GM19372 (cell line): ENCODE measurements around the gene PAQR9.

Source experiments
- ATAC-seq: cut with Tn5 transposase; IDR thresholded peaks from one replicate; pipeline ENCODE4 v1.9.1; 2021; ENCODE audit warnings: mild to moderate bottlenecking, low read depth, moderate library complexity; ENCODE audit not compliant: unreplicated experiment

PAQR9 gene

GRCh38 chr3:142952272-142953193, 10.9 kb downstream of the PAQR9 start:
- no peak for ATAC-seq

- no peak for ATAC-seq
These were observed 11.7 kb downstream of the PAQR9 start for GRCh38 chr3:142951794-142952193.

DNA sequence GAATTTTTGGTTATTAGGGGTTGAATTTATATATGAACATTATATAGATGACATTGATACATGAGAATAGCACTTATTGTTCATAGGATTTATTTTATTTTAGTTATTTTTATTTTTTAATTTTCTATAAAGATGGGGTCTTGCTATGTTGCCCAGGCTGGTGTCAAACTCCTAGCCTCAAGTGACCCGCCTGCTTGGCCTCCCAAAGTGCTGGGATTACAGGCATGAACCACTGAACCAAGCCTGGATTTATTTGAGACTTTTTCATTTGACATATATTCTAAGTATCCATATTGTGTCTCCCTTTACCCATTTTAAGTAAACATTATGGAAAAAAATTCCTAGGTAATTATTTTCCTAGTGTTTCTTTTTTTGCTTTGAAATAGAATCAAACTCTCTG, 12.5 kb downstream of the PAQR9 start:
- ATAC-seq = no peak

DNA sequence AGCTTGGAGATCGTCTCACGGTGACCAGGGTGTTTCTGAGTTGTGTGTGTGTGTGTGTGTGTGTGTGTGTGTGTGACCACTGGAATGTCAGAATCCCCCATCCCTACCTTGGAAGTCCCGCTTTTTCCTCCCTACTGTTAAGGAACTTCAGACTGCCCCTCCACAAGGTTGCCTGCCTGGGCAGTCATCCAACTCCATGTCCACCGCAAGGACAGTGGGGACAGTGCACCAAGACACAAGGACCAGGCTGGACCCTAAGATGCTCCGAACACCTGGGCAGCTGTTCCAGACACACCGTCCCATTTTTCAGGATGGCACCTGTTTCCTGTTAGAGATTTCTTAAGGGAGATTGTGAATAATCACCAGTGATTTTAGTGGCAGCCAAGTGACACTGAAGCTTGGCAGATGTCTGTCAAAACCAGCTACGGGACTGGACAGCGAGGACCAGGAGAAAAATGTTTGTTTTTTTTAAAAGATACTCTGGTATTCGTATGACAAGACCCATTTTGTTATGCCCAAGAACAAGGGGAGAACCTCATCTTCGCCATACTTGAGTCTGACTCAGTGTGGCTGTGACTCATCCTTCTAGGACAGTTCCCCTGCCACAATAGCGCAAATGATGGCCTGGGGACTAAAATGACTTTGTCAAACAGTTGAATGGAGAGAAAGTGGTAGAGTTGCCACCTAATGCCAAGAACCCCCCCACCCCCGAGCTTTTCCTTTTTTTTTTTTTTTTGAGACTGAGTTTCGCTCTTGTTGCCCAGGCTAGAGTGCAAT, 15.5 kb downstream of the PAQR9 start:
- no peak for ATAC-seq

- ATAC-seq = no peak
These were observed 16.1 kb downstream of the PAQR9 start for GRCh38 chr3:142947352-142947751.

DNA sequence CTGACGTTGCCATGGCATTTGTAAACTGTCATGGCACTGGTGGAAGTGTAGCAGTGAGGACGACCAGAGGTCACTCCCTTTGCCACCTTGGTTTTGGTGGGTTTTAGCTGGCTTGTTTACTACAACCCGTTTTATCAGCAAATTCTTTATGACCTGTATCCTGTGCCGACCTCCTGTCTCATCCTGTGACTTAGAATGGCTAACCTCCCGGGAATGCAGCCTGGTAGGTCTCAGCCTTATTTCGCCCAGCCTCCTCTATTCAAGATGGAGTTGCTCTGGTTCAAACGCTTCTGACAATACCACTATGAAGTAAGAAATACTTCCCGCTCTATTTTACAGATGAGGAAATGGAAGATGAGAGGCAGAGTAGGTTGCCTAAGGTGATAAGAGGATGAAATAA, 16.6 kb downstream of the PAQR9 start:
- ATAC-seq = no peak

- no peak for ATAC-seq
These were observed 18.5 kb downstream of the PAQR9 start for GRCh38 chr3:142945023-142945422.

- ATAC-seq = no peak
These were observed 19.1 kb downstream of the PAQR9 start for GRCh38 chr3:142944342-142944741.

DNA sequence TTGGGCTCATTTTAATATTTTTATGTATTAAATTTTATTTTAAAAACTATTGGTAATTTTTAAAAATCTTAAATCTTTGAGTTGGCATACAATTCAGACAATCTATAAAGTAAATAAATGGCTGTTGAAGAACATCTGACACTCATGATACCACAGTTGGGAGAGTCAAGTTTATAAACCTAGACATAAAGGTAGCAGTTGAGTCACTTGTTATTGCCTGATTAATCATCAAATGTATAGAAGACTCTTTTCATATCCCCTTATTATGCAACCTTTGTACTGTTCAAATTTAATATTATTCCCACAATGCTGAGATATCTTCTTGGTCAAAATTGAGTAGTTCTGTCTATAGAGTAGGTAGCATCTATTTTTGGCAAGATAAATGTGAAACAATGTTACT, 19.6 kb downstream of the PAQR9 start:
- ATAC-seq = no peak

GRCh38 chr3:142943349-142943748, 20.1 kb downstream of the PAQR9 start:
- no peak for ATAC-seq

- ATAC-seq = no peak
These were observed 21.9 kb downstream of the PAQR9 start for GRCh38 chr3:142941373-142942123.

DNA sequence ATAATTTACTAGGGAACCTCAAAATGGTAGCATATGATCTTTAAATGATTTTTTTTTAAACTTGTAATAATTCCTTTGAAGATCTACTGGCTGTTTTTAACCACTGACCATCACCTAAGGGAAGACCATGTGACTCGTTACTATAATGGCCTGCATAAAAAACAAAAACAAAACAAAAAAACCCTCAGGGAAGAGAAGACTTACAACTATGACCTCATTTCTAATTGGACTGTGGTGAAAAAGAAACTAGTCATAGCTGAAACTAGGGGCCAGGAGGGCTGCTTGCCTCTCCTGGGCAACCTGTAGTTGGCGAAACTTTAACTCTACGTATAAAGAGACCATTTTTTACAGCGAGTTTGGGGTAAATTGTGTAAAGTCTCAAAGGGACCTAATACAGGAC, 23.0 kb downstream of the PAQR9 start:
- ATAC-seq = no peak

DNA sequence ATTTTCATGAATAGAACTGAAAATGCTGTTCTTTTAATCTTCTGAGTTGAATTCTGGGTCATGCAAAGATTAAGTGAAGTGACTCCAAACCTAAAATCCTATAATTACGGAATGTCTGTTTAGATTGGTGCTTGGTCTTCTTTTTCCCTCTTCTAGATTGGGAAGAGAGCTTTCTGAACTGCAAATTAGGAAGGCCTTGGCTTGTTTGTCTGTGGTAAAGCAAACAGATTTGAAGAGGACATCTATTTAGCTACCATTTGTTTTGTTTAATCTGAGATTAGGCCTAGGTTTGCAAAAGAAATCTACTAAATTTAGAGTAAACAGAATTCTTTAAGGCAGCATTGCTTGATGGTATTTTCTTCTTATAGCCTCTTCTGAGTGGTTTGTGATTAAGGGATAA, 23.5 kb downstream of the PAQR9 start:
- no peak for ATAC-seq

GRCh38 chr3:142935963-142936362, 27.5 kb downstream of the PAQR9 start:
- no peak for ATAC-seq

GRCh38 chr3:142934887-142935269, 28.6 kb downstream of the PAQR9 start:
- no peak for ATAC-seq

DNA sequence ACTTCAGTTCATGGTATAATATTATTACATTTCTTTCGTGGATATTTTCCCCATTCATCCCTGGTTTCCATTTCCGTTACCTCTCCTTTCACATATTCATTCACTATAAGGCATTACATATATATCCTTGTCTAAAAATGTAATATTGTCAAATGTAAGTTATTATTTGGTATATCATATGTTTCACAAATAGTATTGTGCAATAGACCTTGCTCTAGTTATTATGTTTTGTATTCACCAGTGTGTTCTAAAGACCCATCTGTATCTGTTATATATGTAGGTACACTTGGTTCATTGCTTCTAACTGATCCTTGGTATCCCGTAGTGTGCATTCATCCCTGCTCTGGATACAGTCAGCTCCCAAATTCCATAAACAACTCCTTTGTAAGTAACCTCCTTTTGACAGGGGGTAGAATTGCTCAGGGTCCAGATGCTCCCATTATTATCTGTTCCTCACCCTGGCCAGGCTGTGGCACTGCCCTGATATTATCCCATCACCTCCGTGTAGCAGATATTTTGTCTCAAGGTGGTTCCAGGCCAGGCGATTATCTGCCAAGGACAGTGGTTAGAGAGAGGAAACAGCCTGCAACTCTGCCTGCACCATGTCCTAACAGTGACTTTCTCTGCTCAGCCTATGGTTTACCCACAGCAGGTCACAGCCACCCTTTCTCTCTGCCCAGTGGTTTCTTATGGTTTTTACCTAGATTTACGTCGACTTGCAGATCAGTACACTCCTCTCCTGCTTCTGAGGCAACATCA, 29.2 kb downstream of the PAQR9 start:
- no peak for ATAC-seq

GRCh38 chr3:142931222-142931621, 32.3 kb downstream of the PAQR9 start:
- ATAC-seq = peak; percentile 86

GRCh38 chr3:142930463-142930862, 33.0 kb downstream of the PAQR9 start:
- no peak for ATAC-seq

DNA sequence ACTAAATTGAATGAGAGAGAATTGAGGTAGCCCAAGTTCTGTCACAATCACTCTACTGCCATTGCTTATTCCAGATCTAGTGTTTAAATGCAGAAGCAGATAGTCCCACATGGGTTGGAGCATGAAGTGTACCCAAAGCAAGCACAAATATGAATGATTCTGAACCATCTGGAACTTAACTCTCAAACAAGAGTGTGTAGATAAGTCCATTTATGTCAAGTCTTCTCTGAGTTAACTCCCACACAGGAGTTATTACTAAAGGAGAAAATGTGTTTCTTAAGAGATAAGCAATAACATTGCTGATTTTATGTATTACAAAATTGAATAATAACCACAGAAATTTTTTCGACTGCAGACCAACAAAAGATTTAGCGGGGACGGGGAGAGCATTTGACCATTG, 33.6 kb downstream of the PAQR9 start:
- no peak for ATAC-seq

DNA sequence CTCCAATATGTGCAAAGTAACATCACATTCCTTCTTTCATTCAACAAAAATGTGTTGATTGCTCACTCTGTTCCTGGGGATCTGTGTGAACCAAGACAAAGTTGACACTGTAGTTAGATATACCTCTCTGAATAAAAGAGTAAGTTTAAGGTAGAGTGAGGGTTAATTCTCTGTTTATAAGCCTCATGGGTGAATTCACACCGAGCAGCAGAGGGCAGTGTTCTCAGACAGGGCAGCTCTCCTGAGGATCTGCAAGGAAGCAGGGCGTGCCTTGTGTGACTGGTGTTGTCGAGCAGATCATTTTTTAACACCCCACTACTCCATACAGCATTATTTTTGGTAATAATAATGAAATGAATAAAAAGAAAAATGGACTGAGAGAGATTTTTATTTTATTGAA, 34.4 kb downstream of the PAQR9 start:
- ATAC-seq = peak; percentile 70
